VCaP (cell line): ENCODE measurements around the gene BAZ1B.
"Not testable (repeated sequence)": the region's sequence is repeated elsewhere in the genome, so short reads cannot be mapped to it uniquely, and the experiment has no call there.

Experiments
- H3K27ac ChIP-seq: fragments of 450-650 bp; 2 replicates; pipeline ENCODE4 v1.5.1; 2017
- CTCF ChIP-seq: fragments of 450-650 bp; conservative IDR thresholded peaks from 2 replicates; pipeline ENCODE4 v1.5.1; 2017; ENCODE audit warnings: mild to moderate bottlenecking, moderate library complexity

BAZ1B gene

GRCh38 chr7:73482746-73483145, 39.3 kb downstream of the BAZ1B start:
- TF ChIP-seq CTCF, result no peak
- no peak overlapping the region for H3K27ac ChIP-seq

- H3K27ac ChIP-seq, result not testable (repeated sequence)
Measured at GRCh38 chr7:73481521-73481920, 40.6 kb downstream of the BAZ1B start.

GRCh38 chr7:73478549-73478948, 43.5 kb downstream of the BAZ1B start:
- TF ChIP-seq CTCF, result no peak

GRCh38 chr7:73477376-73477775, 44.7 kb downstream of the BAZ1B start:
- H3K27ac ChIP-seq, result no peak overlapping the region
- no peak for TF ChIP-seq CTCF

More at GRCh38 chr7:73478549-73478948, 43.5 kb downstream of the BAZ1B start:
- H3K27ac ChIP-seq, result no peak overlapping the region

- TF ChIP-seq CTCF, result no peak
- no peak overlapping the region for H3K27ac ChIP-seq
Measured at GRCh38 chr7:73470208-73470607, 51.9 kb downstream of the BAZ1B start.

GRCh38 chr7:73467046-73467445, 55.0 kb downstream of the BAZ1B start:
- H3K27ac ChIP-seq, result not testable (repeated sequence)

- TF ChIP-seq CTCF, result no peak
- H3K27ac ChIP-seq, result no peak overlapping the region
Measured at GRCh38 chr7:73466112-73466511, 56.0 kb downstream of the BAZ1B start.

GRCh38 chr7:73463966-73464365, 58.1 kb downstream of the BAZ1B start:
- no peak overlapping the region for H3K27ac ChIP-seq
- no peak for TF ChIP-seq CTCF

GRCh38 chr7:73463260-73463659, 58.8 kb downstream of the BAZ1B start:
- TF ChIP-seq CTCF, result no peak
- H3K27ac ChIP-seq, result no peak overlapping the region
